AG09309 (cell line): ENCODE results near the gene CYB5D1.
A peak's percentile ranks its signal among the peaks of the same experiment; 100 is the strongest.

Source experiments
- DNase-seq: peaks from one replicate; pipeline ENCODE4 v3.0.0-alpha.2; 2010; ENCODE audit warnings: low read depth
- H3K4me3 ChIP-seq: 2 replicates; pipeline ENCODE4 v1.5.1; 2011; ENCODE audit warnings: mild to moderate bottlenecking, low read depth, low read length, moderate library complexity; ENCODE audit not compliant: control insufficient read depth
- CTCF ChIP-seq: IDR thresholded peaks from 2 replicates; pipeline ENCODE4 v1.5.1; 2011; ENCODE audit warnings: mild to moderate bottlenecking, low read depth, low read length, inconsistent platforms; ENCODE audit not compliant: insufficient read depth, control insufficient read depth; ENCODE audit errors: missing control alignments

CYB5D1 gene

GRCh38 chr17:7837408-7838088 is 20.3 kb upstream of the CYB5D1 start:
- DNase-seq, result no peak
- TF ChIP-seq CTCF, result no peak
- H3K4me3 ChIP-seq, result peak overlapping the region; percentile 83

- peak overlapping the region; percentile 39 for H3K4me3 ChIP-seq
- TF ChIP-seq CTCF, result no peak
- no peak for DNase-seq
These were observed 19.4 kb upstream of the CYB5D1 start for GRCh38 chr17:7838090-7839075.

GRCh38 chr17:7839190-7839875 is 18.5 kb upstream of the CYB5D1 start:
- DNase-seq, result no peak
- peak overlapping the region; percentile 39 for H3K4me3 ChIP-seq
- TF ChIP-seq CTCF, result no peak

- no peak overlapping the region for H3K4me3 ChIP-seq
- no peak for DNase-seq
- TF ChIP-seq CTCF, result no peak
These were observed 17.9 kb upstream of the CYB5D1 start for GRCh38 chr17:7839876-7840261.

- TF ChIP-seq CTCF, result no peak
- no peak overlapping the region for H3K4me3 ChIP-seq
- DNase-seq, result no peak
These were observed 17.4 kb upstream of the CYB5D1 start for GRCh38 chr17:7840441-7840840.

- DNase-seq, result no peak
- H3K4me3 ChIP-seq, result no peak overlapping the region
- TF ChIP-seq CTCF, result no peak
These were observed 16.9 kb upstream of the CYB5D1 start for GRCh38 chr17:7840875-7841274.
